ENCODE results near the gene TKTL2.
"Not testable (repeated sequence)": the region's sequence is repeated elsewhere in the genome, so short reads cannot be mapped to it uniquely, and the experiment has no call there.

The TKTL2 gene

GRCh38 chr4:163447023-163447422 is 26.5 kb downstream of the TKTL2 start:
- not testable (repeated sequence) for DNase-seq

DNA sequence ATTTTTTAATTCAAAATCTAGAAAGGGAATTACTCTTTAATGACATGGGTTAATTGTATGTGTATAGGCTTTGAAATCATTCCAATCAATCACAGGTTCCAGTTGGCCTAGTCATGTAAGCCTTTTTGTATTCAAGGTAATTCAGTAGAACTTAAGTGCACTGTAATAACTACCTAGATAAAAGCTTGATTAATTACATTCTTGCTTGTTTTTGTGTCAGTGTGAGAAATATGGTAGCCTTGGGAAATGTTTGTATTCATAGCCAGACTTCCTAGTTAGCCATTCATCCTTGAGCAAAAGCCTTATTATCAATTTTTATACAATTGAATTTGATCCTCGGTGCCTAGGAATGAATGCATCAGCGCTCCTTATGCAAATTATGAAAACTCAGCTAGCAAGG is 33.5 kb downstream of the TKTL2 start:
- no peak for DNase-seq

All from NCI-H524 (cell line).